ENCODE results near the gene RAB31. TPM values are rescaled to one million over a fixed set of nuclear protein-coding genes. Genes with fewer than 3 reads are reported as not detected.

Gene RAB31
- total RNA-seq, 4 donors from 2014 or later = 24.5 to 91.6 (median 70.2) TPM

GRCh38 chr18:9671214-9671613, 36.9 kb upstream of the RAB31 start:
- TF ChIP-seq CTCF (IDR thresholded peaks at IDR 0.05; ENCODE audit: low read depth) = no peak

- TF ChIP-seq CTCF (IDR thresholded peaks at IDR 0.05; ENCODE audit: low read depth) = no peak
These were observed 34.5 kb upstream of the RAB31 start for GRCh38 chr18:9673296-9674251.

- no peak for TF ChIP-seq CTCF (IDR thresholded peaks at IDR 0.05; ENCODE audit: low read depth)
These were observed 29.0 kb upstream of the RAB31 start for GRCh38 chr18:9679125-9679524.

GRCh38 chr18:9681217-9681616, 26.9 kb upstream of the RAB31 start:
- TF ChIP-seq CTCF (IDR thresholded peaks at IDR 0.05; ENCODE audit: low read depth) = no peak

GRCh38 chr18:9682572-9682971, 25.5 kb upstream of the RAB31 start:
- TF ChIP-seq CTCF (IDR thresholded peaks at IDR 0.05; ENCODE audit: low read depth) = no peak

- no peak for TF ChIP-seq CTCF (IDR thresholded peaks at IDR 0.05; ENCODE audit: low read depth)
These were observed 24.4 kb upstream of the RAB31 start for GRCh38 chr18:9683418-9684396.
